Measurements from ENCODE around the gene CSRNP2. TPM values are rescaled to one million over a fixed set of nuclear protein-coding genes. Genes with fewer than 3 reads are reported as not detected.

The CSRNP2 gene
- total RNA-seq, 1 experiment from 2014 or later, result 33.7 TPM

GRCh38 chr12:51047655-51048540, 35.5 kb downstream of the CSRNP2 start, which contains the start of gene LETMD1 (continued):
- no peak for TF ChIP-seq PRDM15 (CRISPR knock-in tag; IDR thresholded peaks at IDR 0.05)
- TF ChIP-seq E2F4 (CRISPR knock-in tag; IDR thresholded peaks at IDR 0.05; ENCODE audit: borderline replicate concordance, low read depth), result no peak
- no peak for TF ChIP-seq ZNF263 (CRISPR knock-in tag; IDR thresholded peaks at IDR 0.05; ENCODE audit: low read depth)
- TF ChIP-seq ZBTB43 (CRISPR knock-in tag; IDR thresholded peaks at IDR 0.05), result no peak
- TF ChIP-seq GRHL2 (CRISPR knock-in tag; IDR thresholded peaks at IDR 0.05; ENCODE audit: insufficient replicate concordance, severe bottlenecking), result no peak
- TF ChIP-seq RORB (CRISPR knock-in tag; IDR thresholded peaks at IDR 0.05), result no peak
- no peak for TF ChIP-seq NR3C1 (CRISPR knock-in tag; conservative IDR thresholded peaks at IDR 0.05; ENCODE audit: low read depth)
- no peak for TF ChIP-seq GTF2I (CRISPR knock-in tag; conservative IDR thresholded peaks at IDR 0.05)
- TF ChIP-seq ATF6 (CRISPR knock-in tag; IDR thresholded peaks at IDR 0.05), result no peak
- no peak for TF ChIP-seq IRF2 (CRISPR knock-in tag; IDR thresholded peaks at IDR 0.05; ENCODE audit: borderline replicate concordance, low read depth)
- no peak for TF ChIP-seq CBFB (CRISPR knock-in tag; IDR thresholded peaks at IDR 0.05; ENCODE audit: low read depth)
- no peak for TF ChIP-seq STAT6 (CRISPR knock-in tag; conservative IDR thresholded peaks at IDR 0.05; ENCODE audit: low read depth)
- TF ChIP-seq ATF2 (CRISPR knock-in tag; IDR thresholded peaks at IDR 0.05; ENCODE audit: borderline replicate concordance, low read depth), result no peak
- TF ChIP-seq ZNF425 (CRISPR knock-in tag; conservative IDR thresholded peaks at IDR 0.05), result no peak
- peak; percentile 46; the same call in 1 of the 2 replicates for TF ChIP-seq FOXP1 (CRISPR knock-in tag; IDR thresholded peaks at IDR 0.05; ENCODE audit: borderline replicate concordance)
- no peak for TF ChIP-seq E2F1 (CRISPR knock-in tag; IDR thresholded peaks at IDR 0.05)
- no peak for TF ChIP-seq USF2 (CRISPR knock-in tag; IDR thresholded peaks at IDR 0.05)
- no peak for TF ChIP-seq MLX (CRISPR knock-in tag; IDR thresholded peaks at IDR 0.05)
- TF ChIP-seq NFE2L1 (CRISPR knock-in tag; IDR thresholded peaks at IDR 0.05), result no peak
